GM18526 (cell line): ENCODE measurements around the gene P4HA3.

ENCODE experiments used
- POLR2A ChIP-seq: IDR thresholded peaks from 3 replicates; pipeline ENCODE4 v1.6.1; 2011; ENCODE audit not compliant: insufficient read length; ENCODE audit errors: extremely low read depth

P4HA3 gene

DNA sequence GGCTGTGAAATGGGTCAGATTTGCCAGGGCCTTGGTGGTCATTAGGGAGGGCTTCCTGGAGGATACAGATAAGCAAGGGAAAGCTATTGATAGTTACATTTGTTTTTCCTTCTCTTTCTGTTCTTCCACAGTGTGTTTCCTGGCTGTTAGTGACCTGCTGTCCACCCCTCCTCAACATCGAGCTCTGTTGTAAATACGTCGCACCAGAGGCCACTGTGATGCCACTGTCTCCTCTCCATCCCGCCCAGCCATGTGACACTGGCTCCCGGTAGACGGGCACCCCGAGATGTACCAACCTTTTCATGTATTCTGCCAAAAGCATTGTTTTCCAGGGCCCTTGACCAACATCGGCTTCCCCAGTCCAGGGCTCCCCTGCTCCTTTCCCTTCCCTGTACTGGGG, 58.1 kb downstream of the P4HA3 start:
- TF ChIP-seq POLR2A = no peak

DNA sequence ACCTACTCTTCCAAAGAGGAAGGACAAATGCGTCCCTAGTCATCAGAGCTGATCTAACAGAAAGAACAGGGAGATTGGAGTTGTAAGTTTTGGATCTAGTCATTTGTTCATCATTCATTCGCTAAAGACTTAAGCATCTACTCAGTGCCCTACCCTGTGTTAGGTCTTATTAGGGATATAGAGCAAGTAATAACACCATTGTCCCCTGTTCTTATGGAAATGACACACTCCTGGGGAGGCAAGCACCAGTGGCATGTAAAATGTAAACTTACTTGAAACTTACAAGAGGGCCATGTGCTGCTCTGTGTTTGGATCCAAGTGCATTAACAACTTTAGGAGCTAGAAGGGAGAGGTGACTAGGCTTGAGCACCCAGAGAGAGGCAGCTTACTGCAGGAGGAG, 61.9 kb downstream of the P4HA3 start:
- no peak for TF ChIP-seq POLR2A

DNA sequence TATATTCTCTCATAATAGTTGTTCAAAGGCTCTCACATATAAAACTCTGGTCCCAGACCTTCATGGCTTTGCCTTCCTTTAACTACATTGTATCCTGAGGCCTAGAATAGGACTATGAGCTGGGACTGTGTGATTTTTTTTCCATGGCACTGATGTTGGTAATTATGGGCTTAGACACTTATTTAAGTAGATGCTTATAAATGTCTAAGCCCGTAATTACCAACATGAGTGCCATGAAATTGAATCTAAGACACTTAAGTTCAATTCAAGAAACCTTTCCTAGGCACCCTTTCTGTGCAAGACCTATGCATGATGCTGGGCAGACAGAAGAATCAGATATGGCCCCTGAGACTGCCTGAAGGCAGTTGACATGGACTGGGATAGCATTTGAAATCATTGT, 63.0 kb downstream of the P4HA3 start:
- no peak for TF ChIP-seq POLR2A

DNA sequence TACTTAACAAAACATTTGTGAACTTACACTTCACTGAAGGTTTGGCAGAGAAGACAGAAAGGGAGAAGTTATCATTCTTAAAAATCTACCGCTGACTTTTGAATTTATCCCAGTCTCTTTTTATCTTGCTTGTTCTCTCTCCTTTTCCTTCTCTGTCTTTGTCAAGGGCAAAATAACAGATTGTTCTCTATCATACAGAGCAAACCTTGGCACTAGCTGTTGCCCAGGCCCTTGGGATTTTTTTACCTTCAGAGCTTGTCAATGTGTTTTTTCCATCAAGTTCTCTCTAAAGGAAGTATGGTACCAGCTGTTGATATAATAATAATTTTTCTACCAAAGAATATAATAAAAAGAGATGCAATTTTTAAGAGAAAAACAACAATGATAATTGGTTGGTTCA, 73.2 kb downstream of the P4HA3 start:
- no peak for TF ChIP-seq POLR2A

DNA sequence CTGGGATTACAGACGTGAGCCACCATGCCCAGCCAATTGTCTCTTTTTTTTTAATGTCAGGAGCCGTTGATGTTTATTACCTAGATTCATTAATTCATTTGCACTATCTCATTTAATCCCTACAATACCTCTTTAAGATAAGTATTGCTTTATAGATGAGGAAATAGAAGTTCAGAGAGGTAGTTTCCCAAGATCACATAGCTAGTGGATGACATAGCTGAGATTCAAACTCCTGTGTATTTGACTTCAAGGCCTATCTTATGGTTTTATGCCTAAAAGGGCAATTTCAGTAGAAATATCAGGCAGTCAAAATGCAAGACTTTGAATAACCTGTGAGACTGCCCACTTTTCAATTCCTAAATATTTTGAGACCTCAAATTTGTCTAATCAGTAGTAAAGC, 73.9 kb downstream of the P4HA3 start:
- no peak for TF ChIP-seq POLR2A

DNA sequence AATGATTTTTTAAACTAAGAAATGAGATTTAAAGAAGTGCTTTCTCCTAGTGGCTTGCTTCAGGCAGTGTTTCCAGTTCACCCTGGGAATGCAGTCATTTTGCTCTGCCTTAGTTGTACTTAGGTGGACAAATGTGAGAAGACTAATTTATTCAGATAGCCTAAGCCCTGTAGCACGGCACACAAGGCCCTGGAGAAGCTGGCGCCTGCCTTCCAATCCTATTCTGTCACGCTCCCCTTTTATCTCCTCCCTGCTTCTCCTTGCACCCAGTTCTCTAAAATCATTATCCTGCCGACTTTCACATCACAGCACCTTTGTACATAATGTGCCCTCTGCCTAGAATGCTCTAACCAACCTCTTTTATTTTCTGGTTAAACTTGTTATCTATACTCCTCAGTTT, 76.3 kb downstream of the P4HA3 start:
- TF ChIP-seq POLR2A = no peak

DNA sequence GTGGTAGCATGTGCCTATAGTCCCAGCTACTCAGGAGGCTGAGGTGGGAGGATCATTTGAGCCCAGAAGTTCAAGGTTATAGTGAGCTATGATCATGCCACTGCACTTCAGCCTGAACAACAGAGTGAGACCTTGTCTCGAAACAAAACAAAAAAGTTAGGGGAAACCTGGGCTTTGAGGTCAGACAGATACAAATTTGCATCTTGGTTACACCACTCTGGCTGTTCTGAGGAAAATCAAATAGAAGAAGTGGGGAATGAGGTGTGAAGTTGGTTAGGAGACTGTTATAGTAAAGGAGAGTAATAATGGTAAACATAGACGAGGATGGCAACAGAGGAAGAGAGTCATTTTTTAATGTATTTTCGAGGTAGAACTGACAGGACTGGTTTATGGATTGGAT, 77.8 kb downstream of the P4HA3 start:
- TF ChIP-seq POLR2A = no peak

DNA sequence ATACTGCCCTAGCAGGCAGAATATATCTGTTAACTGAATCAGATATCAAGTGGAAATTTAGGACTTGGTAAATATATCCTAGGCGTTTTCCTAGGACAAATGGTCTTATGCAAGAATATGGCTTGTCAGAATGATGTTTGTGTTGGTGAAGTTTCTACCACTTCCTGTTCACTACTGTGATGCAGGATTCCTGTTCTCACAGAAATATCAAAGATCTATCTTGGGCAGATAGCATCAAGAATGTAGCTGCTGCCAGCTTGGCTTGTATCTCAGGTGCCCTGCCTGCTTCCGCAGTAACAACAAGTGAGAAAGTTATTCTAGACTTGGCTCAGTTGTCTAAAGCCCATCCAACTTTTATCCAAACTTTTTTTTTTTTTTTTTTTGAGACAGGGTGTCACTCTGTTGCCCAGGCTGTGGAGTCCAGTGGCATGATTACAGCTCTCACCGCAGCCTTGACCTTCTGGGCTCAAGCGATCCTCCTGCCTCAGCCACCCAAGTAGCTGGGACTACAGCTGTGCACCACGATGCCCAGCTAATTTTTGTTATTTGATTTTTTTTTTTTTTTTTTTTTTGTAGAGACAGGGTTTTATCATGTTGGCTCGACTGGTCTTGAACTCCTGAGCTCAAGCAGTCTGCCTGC, 79.0 kb downstream of the P4HA3 start:
- TF ChIP-seq POLR2A = no peak

DNA sequence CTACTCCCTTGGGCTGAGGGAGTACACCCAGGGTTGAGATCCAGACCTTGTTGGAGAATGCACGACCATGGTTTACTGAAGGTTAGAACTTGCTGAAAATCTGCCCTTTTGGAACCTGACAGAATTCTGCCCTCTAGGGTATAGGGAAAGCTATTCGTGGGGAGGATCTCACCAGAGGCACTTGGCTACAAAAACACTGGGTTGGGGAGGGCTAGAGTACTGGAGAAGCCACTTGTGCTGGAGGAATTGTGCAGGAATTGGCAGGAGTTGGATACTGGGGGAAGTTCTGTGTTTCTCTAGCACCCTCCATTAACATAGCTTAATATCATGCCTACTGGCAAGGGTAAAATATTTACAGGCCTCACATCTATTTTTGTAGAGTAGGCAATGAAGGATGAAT, 84.5 kb downstream of the P4HA3 start:
- no peak for TF ChIP-seq POLR2A

DNA sequence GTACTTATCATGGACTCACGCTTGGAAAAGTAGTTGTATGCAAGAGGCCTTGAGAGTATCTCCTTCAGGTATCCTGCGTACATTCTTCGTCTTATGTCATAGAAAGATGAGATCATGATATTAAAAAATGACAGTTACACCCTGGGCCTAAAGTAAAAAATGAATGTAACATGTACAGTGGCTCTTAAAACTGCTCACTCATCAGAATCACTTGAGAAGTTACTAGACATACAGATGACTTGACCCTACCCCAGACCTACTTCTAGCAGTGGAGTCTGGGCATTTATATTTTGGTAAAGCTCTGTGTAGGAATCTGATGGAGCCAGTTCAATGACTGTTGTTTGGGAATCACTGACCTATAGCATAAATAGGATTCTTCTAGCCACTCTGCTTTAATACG, 85.9 kb downstream of the P4HA3 start:
- TF ChIP-seq POLR2A = no peak

DNA sequence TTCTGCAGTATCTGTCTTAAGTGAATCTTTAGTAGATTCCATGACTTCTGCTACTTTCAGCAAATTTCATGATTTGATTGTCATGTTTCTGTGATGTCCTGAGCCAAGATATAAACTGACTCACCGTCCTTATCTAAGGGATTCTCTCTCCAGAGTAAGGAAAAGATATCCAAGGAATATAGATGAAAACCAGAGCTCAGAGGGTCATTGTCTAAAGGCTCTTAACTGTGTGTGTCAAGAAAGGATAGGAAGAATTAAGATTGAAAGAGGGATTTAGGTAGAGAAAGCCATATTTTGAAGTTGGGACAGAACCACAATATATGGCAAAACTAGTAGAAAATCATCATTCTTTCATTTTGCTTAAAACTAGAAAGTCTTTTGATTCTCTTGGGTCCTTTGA, 89.6 kb downstream of the P4HA3 start:
- TF ChIP-seq POLR2A = no peak

DNA sequence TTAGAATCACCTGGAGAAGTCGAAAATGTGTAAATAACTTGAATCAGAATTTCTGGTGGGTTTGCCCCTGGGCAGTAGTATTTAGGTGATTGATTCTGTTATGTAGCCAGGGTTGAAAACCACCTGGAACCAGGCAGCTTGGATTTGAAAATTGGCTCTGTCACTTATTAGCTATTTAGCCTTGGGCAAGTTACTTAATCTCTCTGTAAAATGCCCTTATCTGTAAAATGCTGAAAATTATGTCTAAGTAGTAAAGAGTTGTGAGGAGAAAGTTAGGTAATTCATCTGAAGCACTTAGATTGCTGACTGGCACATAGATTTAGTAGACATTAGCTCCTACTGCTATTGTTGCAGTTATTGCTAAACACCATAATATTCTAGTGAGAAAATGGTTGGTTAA, 91.1 kb downstream of the P4HA3 start:
- no peak for TF ChIP-seq POLR2A
